Measurements from ENCODE around the gene KCNA4. TPM values are rescaled to one million over a fixed set of nuclear protein-coding genes. Genes with fewer than 3 reads are reported as not detected.

The KCNA4 gene
- total RNA-seq, 4 donors from 2014 or later: 0.23 to 0.56 TPM; not detected in 2

- no peak for DNase-seq (ENCODE audit: low spot score in 2 of 2)
- no peak overlapping the region for H3K4me3 ChIP-seq (ENCODE audit: low read depth, poor library complexity, severe bottlenecking)
- 53 to 57% methylated on average over 3 of the region's 3 CpGs for WGBS, 2 donors
- intact Hi-C loops (cut with DNase I; ENCODE audit: low total_unique reads): no loop called here
- TF ChIP-seq POLR2A (IDR thresholded peaks at IDR 0.05) (no peak), CTCF (IDR thresholded peaks at IDR 0.05) (no peak)
These were observed 2.7 kb upstream of the KCNA4 start for GRCh38 chr11:30019481-30019880.

GRCh38 chr11:30018495-30018894 is 1.7 kb upstream of the KCNA4 start:
- H3K4me3 ChIP-seq (ENCODE audit: low read depth, poor library complexity, severe bottlenecking): no peak overlapping the region
- no peak for DNase-seq (ENCODE audit: low spot score in 2 of 2)
- WGBS, 2 donors: 61 to 68% methylated on average over 16 to 21 of the region's 21 CpGs
- intact Hi-C loops (cut with DNase I; ENCODE audit: low total_unique reads): no loop called here
- TF ChIP-seq POLR2A (IDR thresholded peaks at IDR 0.05) (no peak), CTCF (IDR thresholded peaks at IDR 0.05) (no peak)

- TF ChIP-seq CTCF (IDR thresholded peaks at IDR 0.05) (no peak), POLR2A (IDR thresholded peaks at IDR 0.05) (no peak)
- 15 to 19% methylated on average over 16 to 19 of the region's 19 CpGs for WGBS, 2 donors
- intact Hi-C loops (cut with DNase I; ENCODE audit: low total_unique reads): no loop called here
- no peak overlapping the region for H3K4me3 ChIP-seq (ENCODE audit: low read depth, poor library complexity, severe bottlenecking)
- no peak for DNase-seq (ENCODE audit: low spot score in 2 of 2)
These were observed 640 bp upstream of the KCNA4 start for GRCh38 chr11:30017445-30017895.

- TF ChIP-seq POLR2A (IDR thresholded peaks at IDR 0.05) (no peak), CTCF (IDR thresholded peaks at IDR 0.05) (no peak)
- no peak for DNase-seq (ENCODE audit: low spot score in 2 of 2)
- H3K4me3 ChIP-seq (ENCODE audit: low read depth, poor library complexity, severe bottlenecking): no peak overlapping the region
- intact Hi-C loops (cut with DNase I; ENCODE audit: low total_unique reads): no loop called here
- 4 to 6% methylated on average over 32 of the region's 32 CpGs for WGBS, 2 donors
These were observed 961 bp downstream of the KCNA4 start for GRCh38 chr11:30015725-30016412.

- intact Hi-C loops (cut with DNase I; ENCODE audit: low total_unique reads): no loop called here
- no peak for DNase-seq (ENCODE audit: low spot score in 2 of 2)
- TF ChIP-seq POLR2A (IDR thresholded peaks at IDR 0.05): no peak
- H3K4me3 ChIP-seq (ENCODE audit: low read depth, poor library complexity, severe bottlenecking): no peak overlapping the region
- WGBS, 2 donors: 91 to 93% methylated on average over 15 of the region's 15 CpGs
These were observed 4.5 kb downstream of the KCNA4 start for GRCh38 chr11:30012346-30012745.

GRCh38 chr11:30009060-30009459 is 7.8 kb downstream of the KCNA4 start:
- intact Hi-C loops (cut with DNase I; ENCODE audit: low total_unique reads): no loop called here
- TF ChIP-seq CTCF (IDR thresholded peaks at IDR 0.05): no peak
- TF ChIP-seq POLR2A (IDR thresholded peaks at IDR 0.05): no peak
- DNase-seq (ENCODE audit: low spot score in 2 of 2): no peak
- 86 to 92% methylated on average over 3 of the region's 3 CpGs for WGBS, 2 donors
- no peak overlapping the region for H3K4me3 ChIP-seq (ENCODE audit: low read depth, poor library complexity, severe bottlenecking)
